H1 (cell line): ENCODE data around the gene EID1. TPM values are rescaled to one million over a fixed set of nuclear protein-coding genes. Genes with fewer than 3 reads are reported as not detected.

ENCODE experiments used
- CTCF ChIA-PET: fragments of 300-600 bp; sonication (Branson Sonifier 250); formaldehyde crosslinking; loops from one replicate; lab custom pipeline; 2021; ENCODE audit not compliant: partially characterized antibody; lab: Charles Lee
- POLR2A ChIA-PET: fragments of 300-600 bp; sonication (Branson Sonifier 250); formaldehyde crosslinking; loops from one replicate; lab custom pipeline; 2021; ENCODE audit warnings: inconsistent platforms; ENCODE audit not compliant: partially characterized antibody; lab: Charles Lee
- DNase-seq, 2 experiments: peaks; one replicate each; pipeline versions ENCODE4 v3.0.0 to v3.0.0-alpha.2; 2010 to 2022; ENCODE audit warnings: low spot score in 2 of 2, low read depth in 1 of 2, mixed read lengths in 1 of 2
- FAIRE-seq: peaks from 2 replicates; lab custom pipeline; 2011; peaks lifted over from hg19 to GRCh38; lab: Jason Lieb, UNC
- H2AFZ ChIP-seq: 2 replicates; pipeline ENCODE4 v1.8.1; 2012; ENCODE audit warnings: low read length, inconsistent platforms
- H2AK5ac ChIP-seq: 2 replicates; pipeline ENCODE4 v1.6.1; 2013; ENCODE audit warnings: low read depth, low read length
- H2BK120ac ChIP-seq: replicated peaks from 2 replicates; pipeline ENCODE3; 2013; ENCODE audit warnings: low read depth, low read length, inconsistent platforms
- H2BK12ac ChIP-seq: 2 replicates; pipeline ENCODE4 v1.6.1; 2013; ENCODE audit warnings: low read depth, low read length
- H2BK15ac ChIP-seq: 2 replicates; pipeline ENCODE4 v1.6.1; 2013; ENCODE audit warnings: low read length
- H2BK20ac ChIP-seq: 2 replicates; pipeline ENCODE4 v1.6.1; 2013; ENCODE audit warnings: low read length
- H2BK5ac ChIP-seq: 2 replicates; pipeline ENCODE4 v1.6.1; 2013; ENCODE audit warnings: low read depth, low read length
- H3K14ac ChIP-seq: 2 replicates; pipeline ENCODE4 v1.6.1; 2013; ENCODE audit warnings: inconsistent platforms; ENCODE audit not compliant: insufficient read length
- H3K18ac ChIP-seq: 2 replicates; pipeline ENCODE4 v1.6.1; 2013; ENCODE audit warnings: low read length; ENCODE audit errors: extremely low read depth
- H3K23ac ChIP-seq: 2 replicates; pipeline ENCODE4 v1.6.1; 2013; ENCODE audit warnings: inconsistent platforms; ENCODE audit not compliant: insufficient read length
- H3K23me2 ChIP-seq: 2 replicates; pipeline ENCODE4 v1.6.1; 2013; ENCODE audit warnings: low read depth, low read length
- H3K27ac ChIP-seq: 2 replicates; pipeline ENCODE4 v1.6.1; 2011; ENCODE audit warnings: low read depth, low read length, inconsistent platforms
- H3K27me3 ChIP-seq, 4 experiments: replicated peaks in 1 of 4; 1 replicate in 1 of 4; 2 replicates in 3 of 4; pipeline versions ENCODE4 v1.6.1 to v1.8.1; 2011 to 2013; ENCODE audit warnings: low read length in 3 of 4, mild to moderate bottlenecking in 3 of 4, inconsistent platforms in 2 of 4, mixed read lengths in 2 of 4, moderate library complexity in 1 of 4; ENCODE audit not compliant: control insufficient read depth in 3 of 4, insufficient read depth in 3 of 4; ENCODE audit errors: extremely low read depth in 1 of 4
- H3K36me3 ChIP-seq, 4 experiments: 2 replicates each; pipeline versions ENCODE4 v1.6.1 to v1.8.1; 2011 to 2013; ENCODE audit warnings: mild to moderate bottlenecking in 4 of 4, low read length in 3 of 4, moderate library complexity in 2 of 4, control low read depth in 1 of 4, inconsistent platforms in 1 of 4; ENCODE audit not compliant: insufficient read depth in 4 of 4, control insufficient read depth in 2 of 4
- H3K4ac ChIP-seq: replicated peaks from 2 replicates; pipeline ENCODE3; 2013; ENCODE audit warnings: low read length, low read depth, mixed read lengths, inconsistent platforms; ENCODE audit not compliant: insufficient read length
- H3K4me1 ChIP-seq, 4 experiments: replicated peaks in 1 of 4; 1 replicate in 1 of 4; 2 replicates in 3 of 4; pipeline versions ENCODE4 v1.6.1 to v1.8.1; 2011 to 2013; ENCODE audit warnings: low read length in 3 of 4, inconsistent platforms in 2 of 4, mixed read lengths in 1 of 4; ENCODE audit not compliant: insufficient read depth in 4 of 4, control insufficient read depth in 3 of 4
- H3K4me2 ChIP-seq, 2 experiments: 2 replicates each; pipeline versions ENCODE4 v1.6.1 to v1.8.1; 2011 to 2013; ENCODE audit warnings: low read depth in 2 of 2, low read length in 2 of 2, control low read depth in 1 of 2, inconsistent platforms in 1 of 2, mild to moderate bottlenecking in 1 of 2; ENCODE audit not compliant: insufficient read depth in 1 of 2
- H3K4me3 ChIP-seq, 4 experiments: fragments of 200-600, 300-600 bp in 1 of 4; sonication (generic), shearing (Covaris generic), sonication (Bioruptor Twin) in 1 of 4; 2 replicates each; pipeline versions ENCODE4 v1.5.1 to v1.8.1; 2011 to 2016; ENCODE audit warnings: low read length in 4 of 4, low read depth in 3 of 4, control low read depth in 2 of 4, inconsistent platforms in 2 of 4, mild to moderate bottlenecking in 2 of 4, mixed read lengths in 1 of 4, moderate library complexity in 1 of 4; ENCODE audit not compliant: insufficient read depth in 2 of 4; ENCODE audit errors: extremely low read depth in 1 of 4
- H3K56ac ChIP-seq: replicated peaks from 2 replicates; pipeline ENCODE3; 2013; ENCODE audit warnings: low read depth, mild to moderate bottlenecking, mixed read lengths, low read length, inconsistent platforms; ENCODE audit not compliant: insufficient read length
- H3K79me1 ChIP-seq: 2 replicates; pipeline ENCODE4 v1.6.1; 2013; ENCODE audit warnings: low read depth, low read length, control low read depth
- H3K79me2 ChIP-seq, 2 experiments: 2 replicates each; pipeline versions ENCODE4 v1.6.1 to v1.8.1; 2012 to 2013; ENCODE audit warnings: low read length in 2 of 2, mild to moderate bottlenecking in 2 of 2, inconsistent platforms in 1 of 2; ENCODE audit not compliant: insufficient read depth in 2 of 2, control insufficient read depth in 1 of 2
- H3K9ac ChIP-seq, 4 experiments: replicated peaks in 1 of 4; 1 replicate in 1 of 4; 2 replicates in 3 of 4; pipeline versions ENCODE4 v1.6.1 to v1.8.1; 2011 to 2013; ENCODE audit warnings: low read depth in 3 of 4, low read length in 3 of 4, control low read depth in 2 of 4, mild to moderate bottlenecking in 2 of 4, moderate library complexity in 2 of 4, inconsistent platforms in 1 of 4; ENCODE audit errors: extremely low read depth in 1 of 4
- H3K9me3 ChIP-seq, 2 experiments: 2 replicates each; pipeline versions ENCODE4 v1.6.1 to v1.8.1; 2012 to 2013; ENCODE audit warnings: mild to moderate bottlenecking in 2 of 2, moderate library complexity in 2 of 2, control low read depth in 1 of 2, inconsistent platforms in 1 of 2, low read depth in 1 of 2, low read length in 1 of 2, mixed read lengths in 1 of 2; ENCODE audit not compliant: insufficient read depth in 2 of 2
- H4K20me1 ChIP-seq, 2 experiments: replicated peaks in 1 of 2; 2 replicates each; pipeline versions ENCODE3 to v1.8.1; 2011 to 2013; ENCODE audit warnings: inconsistent platforms in 2 of 2, low read length in 2 of 2, mild to moderate bottlenecking in 1 of 2; ENCODE audit not compliant: insufficient read depth in 2 of 2, control insufficient read depth in 1 of 2
- H4K5ac ChIP-seq: 2 replicates; pipeline ENCODE4 v1.6.1; 2013; ENCODE audit warnings: low read length, low read depth, mixed read lengths, inconsistent platforms; ENCODE audit not compliant: insufficient read length
- H4K8ac ChIP-seq: 2 replicates; pipeline ENCODE4 v1.8.0; 2013; ENCODE audit warnings: mild to moderate bottlenecking, moderate library complexity, low read length, inconsistent platforms; ENCODE audit not compliant: insufficient read depth; ENCODE audit errors: extremely low read depth
- H4K91ac ChIP-seq: replicated peaks from 2 replicates; pipeline ENCODE3; 2013; ENCODE audit warnings: low read length, mixed read lengths, inconsistent platforms; ENCODE audit not compliant: insufficient read length
- JUN ChIP-seq: IDR thresholded peaks from 2 replicates; pipeline ENCODE4 v1.6.1; 2011; ENCODE audit warnings: low read depth, mild to moderate bottlenecking, improper control_type of control experiment, low read length
- RBBP5 ChIP-seq: IDR thresholded peaks from 2 replicates; pipeline ENCODE4 v1.7.1; 2012; ENCODE audit warnings: low read depth, mild to moderate bottlenecking, inconsistent platforms, low read length, moderate library complexity, borderline replicate concordance
- RXRA ChIP-seq: IDR thresholded peaks from 2 replicates; pipeline ENCODE4 v1.6.1; 2011; ENCODE audit warnings: low read depth, mild to moderate bottlenecking, low read length, moderate library complexity; ENCODE audit not compliant: insufficient read depth
- YY1 ChIP-seq: IDR thresholded peaks from 2 replicates; pipeline ENCODE4 v1.6.1; 2011; ENCODE audit warnings: low read depth, mild to moderate bottlenecking, low read length
- WGBS, 2 experiments: shearing (Covaris generic) in 1 of 2; methylation state at CpG; one replicate each; pipeline versions ENCODE4 v1.1.6 to v1.1.7; 2013 to 2015; ENCODE audit warnings: low lambda C conversion rate in 2 of 2, mixed read lengths in 2 of 2, inconsistent platforms in 1 of 2, low coverage in 1 of 2, missing lambda C conversion rate in 1 of 2; ENCODE audit not compliant: insufficient replicate concordance in 2 of 2, insufficient coverage in 1 of 2, insufficient read length in 1 of 2; ENCODE audit errors: extremely low coverage in 1 of 2, missing lambda C conversion rate in 1 of 2; 5-methylcytosine and 5-hydroxymethylcytosine counted together
- polyA plus RNA-seq, 7 experiments: library from polyadenylated mRNA; depleted of rRNA in 3 of 7; stranded (reverse) in 5 of 7; unstranded in 2 of 7; fragments of >200 nt in 5 of 7; fragments of 200-250 nt in 2 of 7; gene quantifications; 1 replicate in 5 of 7; 2 replicates in 1 of 7; 4 replicates in 1 of 7; pipeline versions ENCODE4 v1.2.1 to v1.2.3, GENCODE V29; 2011 to 2013; ENCODE audit warnings: missing spikeins in 2 of 7, mixed read lengths in 2 of 7
- total RNA-seq: library from RNA; stranded (reverse); fragmentation: NEBNext Ultra II Directional; extraction: Animal tissue kit (Norgen Biotek cat#: 25700); gene quantifications from 2 replicates; pipeline ENCODE4 v1.2.1, GENCODE V29; 2021
- TF ChIP-seq, protein P1 (sequence below), 3 experiments: IDR thresholded peaks; 1 replicate in 2 of 3; 2 replicates in 1 of 3; pipeline versions ENCODE4 v1.5.1 to v1.6.1; 2011; ENCODE audit warnings: low read length in 3 of 3, mild to moderate bottlenecking in 3 of 3, inconsistent platforms in 2 of 3, low read depth in 1 of 3, moderate library complexity in 1 of 3; ENCODE audit not compliant: insufficient read depth in 1 of 3; ENCODE audit errors: control extremely low read depth in 1 of 3

EID1 gene
- total and polyA plus RNA-seq, 2 of the 8 experiments (the other 6 are each of a cell fraction or from before 2014, with no cell fraction given), result 101 to 110 TPM

DNA sequence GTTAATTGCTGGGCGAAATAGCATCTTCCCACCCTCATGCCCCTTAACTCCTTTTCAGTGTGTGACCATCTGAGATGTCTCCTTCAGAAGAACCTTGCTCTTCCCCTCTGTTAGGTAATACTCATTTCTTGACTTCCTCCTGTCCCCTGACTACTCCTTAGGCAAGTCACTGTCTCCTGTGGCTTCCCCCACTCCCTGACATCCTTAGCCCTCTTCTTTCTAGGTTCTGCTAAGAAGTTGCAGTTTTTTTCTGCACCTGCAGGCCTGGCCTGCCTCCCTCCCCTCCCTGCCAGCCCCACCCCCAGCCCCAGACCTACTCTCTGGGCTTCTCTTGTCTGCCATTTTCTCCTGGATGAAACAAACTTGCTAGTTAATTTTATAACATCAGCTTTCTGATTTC, 15.2 kb upstream of the EID1 start:
- no peak overlapping the region for H2BK120ac ChIP-seq
- no peak overlapping the region for H3K9ac ChIP-seq
- H3K4me2 ChIP-seq, result no peak overlapping the region
- no peaks in the 10 kb centered on the region for H3K79me1 ChIP-seq
- H3K4me1 ChIP-seq, result peaks cover 0 to 5% (median 0%) of the 10 kb centered on the region in 4 experiments; a peak in 2 of 7 replicates
- no peaks in the 10 kb centered on the region for H3K36me3 ChIP-seq
- no peaks in the 10 kb centered on the region for H3K23me2 ChIP-seq
- no peak overlapping the region for H3K27ac ChIP-seq
- H2AK5ac ChIP-seq, result no peak overlapping the region; the same call in 1 of the 2 replicates
- CTCF ChIA-PET, result interaction anchor here (0.8 to 4.7 kb wide), 25 partner anchors 10 to 609 kb away, joined by 3 to 59 read pairs (median 6); partner anchors contain the start of genes CEP152, EID1 and SHC4
- POLR2A ChIA-PET, result interaction anchor here (1.3 to 1.7 kb wide), 2 partner anchors 15 to 113 kb away, joined by 3 to 8 read pairs; partner anchors contain the start of gene EID1
- no peak overlapping the region for H3K18ac ChIP-seq
- 0 out of 2 replicates have a peak overlapping the region, but pooled peaks have one; percentile 86 for H2AFZ ChIP-seq
- H3K4me3 ChIP-seq, result no peak overlapping the region
- H3K27me3 ChIP-seq, result no peaks in the 10 kb centered on the region; a peak in 1 of 7 replicates
- 0 out of 2 replicates have a peak overlapping the region, but pooled peaks have one; percentile 40 for H2BK15ac ChIP-seq
- H2BK20ac ChIP-seq, result no peak overlapping the region
- TF ChIP-seq, protein P1, sequence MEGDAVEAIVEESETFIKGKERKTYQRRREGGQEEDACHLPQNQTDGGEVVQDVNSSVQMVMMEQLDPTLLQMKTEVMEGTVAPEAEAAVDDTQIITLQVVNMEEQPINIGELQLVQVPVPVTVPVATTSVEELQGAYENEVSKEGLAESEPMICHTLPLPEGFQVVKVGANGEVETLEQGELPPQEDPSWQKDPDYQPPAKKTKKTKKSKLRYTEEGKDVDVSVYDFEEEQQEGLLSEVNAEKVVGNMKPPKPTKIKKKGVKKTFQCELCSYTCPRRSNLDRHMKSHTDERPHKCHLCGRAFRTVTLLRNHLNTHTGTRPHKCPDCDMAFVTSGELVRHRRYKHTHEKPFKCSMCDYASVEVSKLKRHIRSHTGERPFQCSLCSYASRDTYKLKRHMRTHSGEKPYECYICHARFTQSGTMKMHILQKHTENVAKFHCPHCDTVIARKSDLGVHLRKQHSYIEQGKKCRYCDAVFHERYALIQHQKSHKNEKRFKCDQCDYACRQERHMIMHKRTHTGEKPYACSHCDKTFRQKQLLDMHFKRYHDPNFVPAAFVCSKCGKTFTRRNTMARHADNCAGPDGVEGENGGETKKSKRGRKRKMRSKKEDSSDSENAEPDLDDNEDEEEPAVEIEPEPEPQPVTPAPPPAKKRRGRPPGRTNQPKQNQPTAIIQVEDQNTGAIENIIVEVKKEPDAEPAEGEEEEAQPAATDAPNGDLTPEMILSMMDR (IDR thresholded peaks at IDR 0.05; ENCODE audit: control extremely low read depth in 1 of 3, insufficient read depth in 1 of 3, low read depth in 1 of 3, low read length in 3 of 3), result no peak
- TF ChIP-seq RXRA (no peak), YY1 (0 out of 2 replicates have a peak, but pooled peaks have one; percentile 17), JUN (no peak), RBBP5 (no peak)
- H2BK12ac ChIP-seq, result no peak overlapping the region
- FAIRE-seq, result no peak
- no peak for DNase-seq
- H4K5ac ChIP-seq, result no peak overlapping the region
- no peak overlapping the region for H4K91ac ChIP-seq
- no peak overlapping the region for H4K8ac ChIP-seq
- no peaks in the 10 kb centered on the region for H3K79me2 ChIP-seq
- H3K56ac ChIP-seq, result no peak overlapping the region
- H3K23ac ChIP-seq, result no peak overlapping the region
- no peak overlapping the region for H3K4ac ChIP-seq
- no peak overlapping the region for H3K14ac ChIP-seq
- H4K20me1 ChIP-seq, result no peaks in the 10 kb centered on the region
- WGBS, 2 experiments, result 73% methylated on average over 1 of the region's 1 CpG; no CpG with 5 or more reads in 1 of the 2 experiments
- no peaks in the 10 kb centered on the region for H3K9me3 ChIP-seq
- H2BK5ac ChIP-seq, result no peak overlapping the region
